ENCODE data around the gene RPGR.

DNA sequence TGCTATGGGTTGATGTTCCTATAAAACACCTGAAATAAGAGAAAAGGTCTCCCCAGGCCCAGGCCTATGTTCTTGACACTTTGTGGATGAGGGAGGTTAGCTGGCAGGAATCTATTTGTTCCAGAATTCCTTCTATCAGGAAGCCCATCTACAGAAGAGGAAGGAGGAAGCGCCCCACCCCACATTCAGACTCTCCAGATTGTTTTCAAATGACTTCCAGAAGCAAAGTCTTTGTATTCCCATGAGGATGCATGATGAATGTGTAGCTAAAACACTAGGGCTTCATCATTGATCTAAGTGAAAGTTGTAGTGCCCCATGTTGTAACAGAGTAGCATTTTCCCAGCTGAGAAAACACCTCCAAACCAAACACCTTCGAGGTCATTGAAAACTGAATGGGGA is 41.5 kb upstream of the RPGR start:
- TF ChIP-seq, protein P1, sequence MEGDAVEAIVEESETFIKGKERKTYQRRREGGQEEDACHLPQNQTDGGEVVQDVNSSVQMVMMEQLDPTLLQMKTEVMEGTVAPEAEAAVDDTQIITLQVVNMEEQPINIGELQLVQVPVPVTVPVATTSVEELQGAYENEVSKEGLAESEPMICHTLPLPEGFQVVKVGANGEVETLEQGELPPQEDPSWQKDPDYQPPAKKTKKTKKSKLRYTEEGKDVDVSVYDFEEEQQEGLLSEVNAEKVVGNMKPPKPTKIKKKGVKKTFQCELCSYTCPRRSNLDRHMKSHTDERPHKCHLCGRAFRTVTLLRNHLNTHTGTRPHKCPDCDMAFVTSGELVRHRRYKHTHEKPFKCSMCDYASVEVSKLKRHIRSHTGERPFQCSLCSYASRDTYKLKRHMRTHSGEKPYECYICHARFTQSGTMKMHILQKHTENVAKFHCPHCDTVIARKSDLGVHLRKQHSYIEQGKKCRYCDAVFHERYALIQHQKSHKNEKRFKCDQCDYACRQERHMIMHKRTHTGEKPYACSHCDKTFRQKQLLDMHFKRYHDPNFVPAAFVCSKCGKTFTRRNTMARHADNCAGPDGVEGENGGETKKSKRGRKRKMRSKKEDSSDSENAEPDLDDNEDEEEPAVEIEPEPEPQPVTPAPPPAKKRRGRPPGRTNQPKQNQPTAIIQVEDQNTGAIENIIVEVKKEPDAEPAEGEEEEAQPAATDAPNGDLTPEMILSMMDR (conservative IDR thresholded peaks at IDR 0.05) = no peak
- no peak for TF ChIP-seq ZFX (IDR thresholded peaks at IDR 0.05)

Data from C4-2B (cell line).